ENCODE data around the gene IL34. TPM values are rescaled to one million over a fixed set of nuclear protein-coding genes. Genes with fewer than 3 reads are reported as not detected.

The IL34 gene
- total and polyA plus RNA-seq, 2 experiments from 2014 or later, result 4.3 to 6.6 TPM

GRCh38 chr16:70680495-70681381 lies 34.4 kb downstream of the IL34 start (continued):
- TF ChIP-seq ZNF462 (CRISPR knock-in tag; IDR thresholded peaks at IDR 0.05), result no peak
- no peak for TF ChIP-seq REST (IDR thresholded peaks at IDR 0.05; ENCODE audit: unreplicated experiment)
- TF ChIP-seq ZNF114 (CRISPR knock-in tag; IDR thresholded peaks at IDR 0.05), result no peak

Data from GM23338 (cell line).